ENCODE measurements around the gene GP1BA.

The GP1BA gene

DNA sequence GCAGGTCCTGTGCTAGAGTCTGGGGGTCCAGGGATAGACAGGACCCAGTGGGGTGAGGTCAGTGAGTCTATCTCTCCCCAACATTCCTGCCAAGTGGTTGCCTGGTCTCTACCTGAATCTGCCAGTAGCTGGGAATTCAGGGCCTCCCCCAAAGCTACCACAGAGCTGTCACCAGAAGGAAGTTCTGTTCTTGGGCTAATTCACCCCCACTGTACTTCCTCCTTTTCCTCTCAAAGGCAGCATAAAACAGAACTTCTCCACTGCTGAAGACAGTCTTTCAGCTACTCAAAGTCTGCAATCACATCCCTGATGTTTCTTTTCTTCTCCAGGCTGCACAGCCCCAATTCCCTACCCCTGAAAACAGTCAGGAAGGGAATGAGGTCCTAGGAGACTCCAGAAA is 46.6 kb downstream of the GP1BA start:
- no peak for DNase-seq

DNA sequence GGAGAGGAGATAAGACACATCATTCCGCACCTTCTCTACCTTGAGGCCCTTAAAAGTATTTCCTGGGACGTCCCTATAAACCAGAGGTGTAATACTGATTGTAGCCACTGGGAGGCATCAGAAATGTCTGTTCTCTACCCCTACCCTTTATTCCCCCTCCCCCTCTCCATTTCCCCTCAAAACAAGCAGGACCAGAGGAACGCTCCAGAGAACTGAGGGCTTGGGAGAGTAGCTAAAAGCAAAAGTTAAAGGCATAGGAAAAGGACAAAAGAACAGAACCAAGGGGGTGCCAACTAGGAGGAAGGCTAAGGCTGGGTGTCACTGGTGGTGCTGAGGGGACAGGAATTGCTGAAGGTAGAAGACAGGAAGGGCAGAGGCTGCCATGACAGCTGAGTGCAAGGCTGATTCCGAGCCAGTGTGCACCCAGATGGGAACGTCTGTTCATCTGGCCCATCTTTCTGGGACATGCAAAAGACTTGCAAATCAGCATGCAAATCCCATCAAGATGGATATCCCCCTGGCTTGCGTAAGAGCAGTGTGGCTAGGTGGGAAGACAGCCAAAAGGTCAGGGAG is 48.7 kb downstream of the GP1BA start:
- peak; percentile 90 to 92 for DNase-seq

DNA sequence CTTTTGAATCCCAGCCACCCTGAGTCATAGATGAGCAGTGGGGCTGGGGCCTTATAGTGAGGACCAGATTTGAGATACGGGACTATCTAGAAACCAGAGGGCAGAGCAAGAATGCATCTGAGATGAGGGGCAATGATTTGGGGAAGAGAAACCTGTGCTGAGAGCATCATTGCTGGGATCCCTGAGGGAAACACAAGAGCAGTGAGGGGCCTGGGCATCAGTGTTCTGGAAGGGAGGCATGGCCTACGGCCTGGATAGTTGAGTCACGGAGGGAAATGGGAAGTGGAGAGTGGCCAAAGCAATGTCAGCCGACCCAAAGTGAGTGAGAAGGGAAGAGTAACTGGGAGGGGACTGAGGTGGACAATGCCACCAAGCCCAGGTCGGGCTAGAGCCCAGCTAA is 50.2 kb downstream of the GP1BA start:
- no peak for DNase-seq
